Measurements from ENCODE around the gene EBF3.

- no peak for TF ChIP-seq CTCF (IDR thresholded peaks at IDR 0.05)
- TF ChIP-seq POLR2A (IDR thresholded peaks at IDR 0.05), result no peak
These were observed 45.2 kb downstream of the EBF3 start for GRCh38 chr10:129918836-129919235.
